Tibial nerve (tissue), 4 donors: Measurements from ENCODE around the gene VASP. TPM values are rescaled to one million over a fixed set of nuclear protein-coding genes. Genes with fewer than 3 reads are reported as not detected.
A peak's percentile ranks its signal among the peaks of the same experiment; 100 is the strongest.

Experiments used
- DNase-seq, 2 donors: peaks; one replicate each; pipeline ENCODE4 v3.0.0-alpha.2; 2019; ENCODE audit warnings: low spot score in 2 of 2
- H3K27ac ChIP-seq, 4 donors: fragments of 200-600 bp; sonication (generic) in 3 of 4; one replicate each; pipeline ENCODE4 v1.5.1; 2017 to 2019; ENCODE audit warnings: mild to moderate bottlenecking in 1 of 4
- H3K27me3 ChIP-seq, 2 donors: fragments of 200-600 bp; sonication (generic) in 1 of 2; one replicate each; pipeline versions ENCODE4 v1.5.1 to v1.6.0; 2017 to 2019
- H3K36me3 ChIP-seq, 3 donors: fragments of 200-600 bp; sonication (generic); one replicate each; pipeline ENCODE4 v1.5.1; 2018 to 2019
- H3K4me1 ChIP-seq, 4 donors: fragments of 200-600 bp; sonication (generic) in 3 of 4; one replicate each; pipeline ENCODE4 v1.5.1; 2017 to 2019
- H3K4me3 ChIP-seq, 4 donors: fragments of 200-600 bp; sonication (generic) in 3 of 4; one replicate each; pipeline ENCODE4 v1.5.1; 2017 to 2019; ENCODE audit warnings: mild to moderate bottlenecking in 1 of 4, moderate library complexity in 1 of 4
- H3K9me3 ChIP-seq, 4 donors: fragments of 200-600 bp; sonication (generic) in 3 of 4; one replicate each; pipeline ENCODE4 v1.5.1; 2017 to 2019
- EP300 ChIP-seq, 2 donors: sonication (generic); formaldehyde crosslinking; IDR thresholded peaks; one replicate each; pipeline ENCODE4 v1.6.1; 2017; ENCODE audit warnings: antibody characterized with exemption in 2 of 2, mild to moderate bottlenecking in 1 of 2
- POLR2A ChIP-seq, 2 donors: fragments of 450-650 bp; IDR thresholded peaks; one replicate each; pipeline ENCODE4 v1.6.1; 2017; ENCODE audit warnings: antibody characterized with exemption in 2 of 2, mild to moderate bottlenecking in 2 of 2, moderate library complexity in 2 of 2
- WGBS, 2 donors: methylation state at CpG; one replicate each; pipeline ENCODE4 v1.1.5; 2018; 5-methylcytosine and 5-hydroxymethylcytosine counted together
- total RNA-seq, 4 donors: library from RNA; depleted of rRNA; stranded (reverse); fragments of >200 nt; gene quantifications; one replicate each; pipeline ENCODE4 v1.1.0, GENCODE V29; 2016
- TF ChIP-seq, protein P1 (sequence below), 5 experiments: fragments of 200-600 bp in 3 of 5; fragments of 450-650 bp in 2 of 5; sonication (generic) in 3 of 5; IDR thresholded peaks; one replicate each; pipeline ENCODE4 v1.5.1; 2016 to 2019; ENCODE audit warnings: antibody characterized with exemption in 5 of 5, mild to moderate bottlenecking in 3 of 5, moderate library complexity in 2 of 5

The VASP gene
- total RNA-seq, 4 donors from 2014 or later = 39.1 to 74.4 (median 59.2) TPM

DNA sequence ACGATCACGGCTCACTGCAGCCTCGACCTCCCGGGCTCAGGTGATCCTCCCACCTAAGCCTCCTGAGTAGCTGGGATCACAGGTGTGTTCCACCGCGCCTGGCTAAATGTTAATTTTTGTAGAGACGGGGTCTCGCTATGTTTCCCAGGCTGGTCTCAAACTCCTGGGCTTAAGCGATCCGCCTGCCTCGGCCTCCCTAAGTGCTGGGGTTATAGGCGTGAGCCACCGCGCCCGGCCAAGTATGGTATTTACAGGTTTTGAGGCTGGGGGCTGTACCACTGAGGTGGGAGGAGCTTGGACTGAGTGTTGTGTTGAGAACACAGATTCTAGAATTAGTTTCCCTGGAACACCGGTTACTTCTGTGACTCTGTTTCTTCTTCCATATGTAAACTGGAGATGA, 9.5 kb upstream of the VASP start:
- no peak for DNase-seq
- Histone ChIP-seq H3K27ac (no peak overlapping the region), H3K4me3 (no peak overlapping the region), H3K27me3 (peaks cover 0 to 84% of the 10 kb centered on the region in 2 donors), H3K9me3 (no peaks in the 10 kb centered on the region), H3K4me1 (peaks cover 0 to 49% (median 32%) of the 10 kb centered on the region in 4 donors), H3K36me3 (no peaks in the 10 kb centered on the region)
- TF ChIP-seq, protein P1, sequence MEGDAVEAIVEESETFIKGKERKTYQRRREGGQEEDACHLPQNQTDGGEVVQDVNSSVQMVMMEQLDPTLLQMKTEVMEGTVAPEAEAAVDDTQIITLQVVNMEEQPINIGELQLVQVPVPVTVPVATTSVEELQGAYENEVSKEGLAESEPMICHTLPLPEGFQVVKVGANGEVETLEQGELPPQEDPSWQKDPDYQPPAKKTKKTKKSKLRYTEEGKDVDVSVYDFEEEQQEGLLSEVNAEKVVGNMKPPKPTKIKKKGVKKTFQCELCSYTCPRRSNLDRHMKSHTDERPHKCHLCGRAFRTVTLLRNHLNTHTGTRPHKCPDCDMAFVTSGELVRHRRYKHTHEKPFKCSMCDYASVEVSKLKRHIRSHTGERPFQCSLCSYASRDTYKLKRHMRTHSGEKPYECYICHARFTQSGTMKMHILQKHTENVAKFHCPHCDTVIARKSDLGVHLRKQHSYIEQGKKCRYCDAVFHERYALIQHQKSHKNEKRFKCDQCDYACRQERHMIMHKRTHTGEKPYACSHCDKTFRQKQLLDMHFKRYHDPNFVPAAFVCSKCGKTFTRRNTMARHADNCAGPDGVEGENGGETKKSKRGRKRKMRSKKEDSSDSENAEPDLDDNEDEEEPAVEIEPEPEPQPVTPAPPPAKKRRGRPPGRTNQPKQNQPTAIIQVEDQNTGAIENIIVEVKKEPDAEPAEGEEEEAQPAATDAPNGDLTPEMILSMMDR (IDR thresholded peaks at IDR 0.05) = no peak
- TF ChIP-seq EP300 (IDR thresholded peaks at IDR 0.05) = no peak
- no peak for TF ChIP-seq POLR2A (IDR thresholded peaks at IDR 0.05)
- 30% methylated on average over 16 of the region's 16 CpGs for WGBS, 2 donors

DNA sequence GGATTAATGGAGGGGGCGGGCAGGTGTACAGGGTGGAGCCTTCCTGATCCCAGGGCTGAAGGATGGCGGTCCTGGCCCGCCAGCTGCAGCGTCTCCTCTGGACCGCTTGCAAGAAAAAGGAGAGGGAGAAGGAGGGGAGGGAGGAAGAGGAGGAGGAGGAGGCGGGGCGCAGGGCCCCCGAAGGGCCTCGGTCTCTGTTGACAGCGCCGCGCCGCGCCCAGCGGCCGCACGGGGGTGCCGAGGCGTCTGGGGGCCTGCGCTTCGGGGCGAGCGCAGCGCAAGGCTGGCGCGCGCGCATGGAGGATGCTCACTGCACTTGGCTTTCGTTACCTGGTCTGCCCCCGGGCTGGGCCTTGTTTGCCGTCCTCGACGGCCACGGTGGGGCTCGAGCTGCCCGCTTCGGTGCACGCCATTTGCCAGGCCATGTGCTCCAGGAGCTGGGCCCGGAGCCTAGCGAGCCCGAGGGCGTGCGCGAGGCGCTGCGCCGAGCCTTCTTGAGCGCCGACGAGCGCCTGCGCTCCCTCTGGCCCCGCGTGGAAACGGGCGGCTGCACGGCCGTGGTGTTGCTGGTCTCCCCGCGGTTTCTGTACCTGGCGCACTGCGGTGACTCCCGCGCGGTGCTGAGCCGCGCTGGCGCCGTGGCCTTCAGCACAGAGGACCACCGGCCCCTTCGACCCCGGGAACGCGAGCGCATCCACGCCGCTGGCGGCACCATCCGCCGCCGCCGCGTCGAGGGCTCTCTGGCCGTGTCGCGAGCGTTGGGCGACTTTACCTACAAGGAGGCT, 8.7 kb upstream of the VASP start, which contains the start of gene PPM1N:
Gene PPM1N (plus strand): TSS at position 33 of the 785 bp plus-strand sequence. CDS start 30 bp downstream, at position 63.
- Histone ChIP-seq H3K4me1 (peaks cover 0 to 41% (median 29%) of the 10 kb centered on the region in 4 donors), H3K27me3 (peaks cover 0 to 76% of the 10 kb centered on the region in 2 donors), H3K36me3 (no peaks in the 10 kb centered on the region), H3K9me3 (no peaks in the 10 kb centered on the region), H3K4me3 (peak within 1 kb of the TSS in 3 of 4 donors; percentile 30 to 79 (median 39)), H3K27ac (no peak within 1 kb of the TSS)
- TF ChIP-seq, protein P1 (IDR thresholded peaks at IDR 0.05) = peak in 1 of 5 experiments; percentile 12
- TF ChIP-seq EP300 (IDR thresholded peaks at IDR 0.05) = no peak
- WGBS, 2 donors = 2 to 3% methylated on average over 55 to 83 of the region's 89 CpGs
- DNase-seq = no peak

DNA sequence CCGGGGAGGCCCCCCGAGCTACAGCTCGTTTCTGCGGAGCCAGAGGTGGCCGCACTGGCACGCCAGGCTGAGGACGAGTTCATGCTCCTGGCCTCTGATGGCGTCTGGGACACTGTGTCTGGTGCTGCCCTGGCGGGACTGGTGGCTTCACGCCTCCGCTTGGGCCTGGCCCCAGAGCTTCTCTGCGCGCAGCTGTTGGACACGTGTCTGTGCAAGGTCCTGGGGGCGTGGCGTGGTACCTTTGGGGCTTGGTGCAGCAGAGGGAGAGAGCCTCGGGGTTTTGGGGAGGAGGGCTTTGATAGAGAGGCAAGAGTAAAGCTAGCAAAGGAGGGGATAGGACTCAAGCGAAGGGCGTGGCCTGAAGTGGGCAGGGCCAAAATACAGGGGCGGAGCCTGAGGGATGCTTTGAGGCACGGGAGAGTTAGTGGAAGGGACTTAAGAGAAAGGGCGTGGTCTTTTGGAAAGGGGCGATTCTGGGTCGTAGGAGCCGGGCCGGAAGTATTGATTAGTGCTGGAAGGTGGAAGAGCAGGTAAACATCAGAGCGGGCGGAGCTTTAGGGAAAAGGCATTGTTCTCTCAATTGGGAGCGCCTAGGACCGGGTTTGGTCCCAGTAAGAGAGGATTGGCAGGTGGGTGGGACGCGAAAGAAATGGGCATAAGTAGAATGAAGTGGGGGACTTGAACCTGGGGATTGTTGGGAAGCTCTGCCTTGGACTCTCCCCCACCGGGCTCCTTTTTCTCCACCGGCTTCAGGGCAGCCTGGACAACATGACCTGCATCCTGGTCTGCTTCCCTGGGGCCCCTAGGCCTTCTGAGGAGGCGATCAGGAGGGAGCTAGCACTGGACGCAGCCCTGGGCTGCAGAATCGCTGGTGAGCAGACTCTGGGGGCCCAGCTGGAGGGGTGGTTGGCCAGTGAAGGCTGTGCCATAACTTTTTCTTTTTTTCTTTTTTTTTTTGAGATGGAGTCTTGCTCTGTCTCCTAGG, 7.8 kb upstream of the VASP start:
- TF ChIP-seq, protein P1 (IDR thresholded peaks at IDR 0.05) = no peak
- TF ChIP-seq POLR2A (IDR thresholded peaks at IDR 0.05) (no peak), EP300 (IDR thresholded peaks at IDR 0.05) (no peak)
- H3K36me3 ChIP-seq = no peaks in the 10 kb centered on the region
- H3K27me3 ChIP-seq = peaks cover 0 to 68% of the 10 kb centered on the region in 2 donors
- DNase-seq = peak in 1 of 2 donors; percentile 43
- no peaks in the 10 kb centered on the region for H3K9me3 ChIP-seq
- no peak overlapping the region for H3K27ac ChIP-seq
- peak overlapping the region in 2 of 4 donors; percentile 30 to 31 for H3K4me3 ChIP-seq
- peaks cover 0 to 39% (median 28%) of the 10 kb centered on the region in 4 donors for H3K4me1 ChIP-seq
- WGBS, 2 donors = 9 to 13% methylated on average over 37 of the region's 37 CpGs

DNA sequence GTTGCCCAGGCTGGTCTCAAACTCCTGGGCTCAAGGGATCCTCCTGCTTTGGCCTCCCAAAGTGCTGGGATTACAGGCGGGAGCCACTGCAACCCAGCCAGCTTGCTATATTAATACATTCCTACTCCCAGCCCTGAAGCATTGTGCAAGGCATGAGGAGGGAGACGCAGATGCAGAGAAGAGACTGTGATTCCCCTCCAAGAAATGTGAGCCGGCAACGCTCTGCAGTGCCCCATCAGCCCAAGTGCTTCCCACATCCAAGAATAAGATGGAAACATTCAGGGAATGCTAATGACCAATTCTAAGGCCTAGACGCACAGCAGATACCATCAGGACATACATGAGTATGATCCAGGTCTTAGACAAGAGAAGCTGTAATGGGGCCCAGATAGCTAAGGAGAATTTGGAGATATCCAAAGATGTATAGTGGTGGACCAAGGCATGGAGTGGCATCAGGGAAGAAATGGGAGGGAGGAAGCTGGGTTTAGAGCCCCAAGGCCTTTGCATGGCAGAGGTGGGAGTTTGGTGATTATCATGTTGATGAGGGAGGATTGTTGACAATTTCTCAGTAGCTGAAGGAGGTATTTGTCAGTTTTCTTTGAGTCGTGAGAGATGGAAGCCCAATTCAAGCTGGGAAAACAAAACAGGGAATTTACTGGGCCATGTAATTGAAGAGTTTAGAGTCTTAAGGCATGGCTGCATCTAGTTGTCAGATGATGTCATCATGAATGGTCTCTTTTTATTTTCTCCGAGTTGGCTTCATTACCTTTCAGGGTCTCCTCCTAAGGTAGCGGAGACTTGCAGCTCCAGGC, 6.2 kb upstream of the VASP start:
- Histone ChIP-seq H3K36me3 (no peaks in the 10 kb centered on the region), H3K27me3 (peaks cover 0 to 51% of the 10 kb centered on the region in 2 donors), H3K4me1 (peaks cover 0 to 40% (median 24%) of the 10 kb centered on the region in 4 donors), H3K9me3 (no peaks in the 10 kb centered on the region), H3K4me3 (no peak overlapping the region), H3K27ac (no peak overlapping the region)
- TF ChIP-seq POLR2A (IDR thresholded peaks at IDR 0.05) (no peak), EP300 (IDR thresholded peaks at IDR 0.05) (no peak)
- TF ChIP-seq, protein P1 (IDR thresholded peaks at IDR 0.05) = no peak
- no peak for DNase-seq
- 73 to 80% methylated on average over 8 of the region's 8 CpGs for WGBS, 2 donors
